Neuronal stem cell (in vitro differentiated cells): ENCODE measurements around the gene CFAP210.
A peak's percentile ranks its signal among the peaks of the same experiment; 100 is the strongest.
"Not testable (repeated sequence)": the region's sequence is repeated elsewhere in the genome, so short reads cannot be mapped to it uniquely, and the experiment has no call there.

Experiments
- DNase-seq: peaks from one replicate; pipeline ENCODE4 v3.0.0-alpha.2; 2013; ENCODE audit warnings: low spot score
- H2AFZ ChIP-seq: one replicate; pipeline ENCODE4 v1.6.1; 2013; ENCODE audit warnings: mild to moderate bottlenecking, low read length, inconsistent platforms
- H2AK5ac ChIP-seq: 2 replicates; pipeline ENCODE4 v1.6.1; 2013; ENCODE audit warnings: low read depth, mild to moderate bottlenecking, inconsistent platforms, low read length, moderate library complexity, mixed read lengths
- H2BK120ac ChIP-seq: 2 replicates; pipeline ENCODE4 v1.6.1; 2013; ENCODE audit warnings: low read depth, mild to moderate bottlenecking, inconsistent platforms, low read length, moderate library complexity, mixed read lengths
- H2BK12ac ChIP-seq: one replicate; pipeline ENCODE4 v1.6.1; 2013; ENCODE audit warnings: low read length, inconsistent platforms
- H2BK15ac ChIP-seq: 2 replicates; pipeline ENCODE4 v1.6.1; 2013; ENCODE audit warnings: mild to moderate bottlenecking, low read length, inconsistent platforms, mixed read lengths
- H2BK5ac ChIP-seq: one replicate; pipeline ENCODE4 v1.6.1; 2013; ENCODE audit warnings: inconsistent platforms, mild to moderate bottlenecking, low read length, moderate library complexity
- H3K14ac ChIP-seq: one replicate; pipeline ENCODE4 v1.6.1; 2013; ENCODE audit warnings: low read length, inconsistent platforms
- H3K18ac ChIP-seq: 2 replicates; pipeline ENCODE4 v1.6.1; 2013; ENCODE audit warnings: low read length, inconsistent platforms
- H3K23ac ChIP-seq: 2 replicates; pipeline ENCODE4 v1.6.1; 2013; ENCODE audit warnings: low read depth, mild to moderate bottlenecking, mixed read lengths, low read length, inconsistent platforms; ENCODE audit not compliant: poor library complexity
- H3K27ac ChIP-seq: replicated peaks from 3 replicates; pipeline ENCODE4 v1.5.1; 2013; ENCODE audit warnings: low read length, inconsistent platforms
- H3K27me3 ChIP-seq, 3 experiments: 2 replicates each; pipeline ENCODE4 v1.6.1; 2013; ENCODE audit warnings: low read length in 3 of 3, mild to moderate bottlenecking in 2 of 3, inconsistent platforms in 1 of 3, low read depth in 1 of 3, mixed read lengths in 1 of 3, moderate library complexity in 1 of 3; ENCODE audit not compliant: control insufficient read depth in 3 of 3, insufficient read depth in 3 of 3
- H3K36me3 ChIP-seq, 2 donors: replicated peaks in 1 of 2; 2 replicates each; pipeline ENCODE4 v1.6.1; 2013; ENCODE audit warnings: low read length in 2 of 2; ENCODE audit not compliant: control insufficient read depth in 2 of 2, insufficient read depth in 2 of 2
- H3K4ac ChIP-seq: 2 replicates; pipeline ENCODE4 v1.6.1; 2013; ENCODE audit warnings: inconsistent platforms, mild to moderate bottlenecking, low read length, moderate library complexity
- H3K4me1 ChIP-seq, 2 donors: 1 replicate in 1 of 2; 2 replicates in 1 of 2; pipeline ENCODE4 v1.6.1; 2013; ENCODE audit warnings: low read length in 2 of 2, low read depth in 1 of 2; ENCODE audit not compliant: control insufficient read depth in 2 of 2, insufficient read depth in 1 of 2
- H3K4me2 ChIP-seq: one replicate; pipeline ENCODE4 v1.6.1; 2013; ENCODE audit warnings: mild to moderate bottlenecking, low read length, inconsistent platforms; ENCODE audit not compliant: insufficient read depth, poor library complexity, severe bottlenecking
- H3K4me3 ChIP-seq, 2 donors: 2 replicates each; pipeline ENCODE4 v1.5.1; 2013; ENCODE audit warnings: low read length in 2 of 2, mild to moderate bottlenecking in 2 of 2, inconsistent platforms in 1 of 2, moderate library complexity in 1 of 2
- H3K79me1 ChIP-seq: one replicate; pipeline ENCODE4 v1.6.1; 2013; ENCODE audit warnings: low read depth, mild to moderate bottlenecking, inconsistent platforms, low read length, moderate library complexity
- H3K9ac ChIP-seq: one replicate; pipeline ENCODE4 v1.6.1; 2013; ENCODE audit warnings: mild to moderate bottlenecking, low read depth, low read length, inconsistent platforms; ENCODE audit not compliant: poor library complexity
- H3K9me3 ChIP-seq, 2 donors: replicated peaks in 1 of 2; 2 replicates each; pipeline versions ENCODE3 to v1.6.1; 2013; ENCODE audit warnings: low read length in 2 of 2, mild to moderate bottlenecking in 2 of 2, inconsistent platforms in 1 of 2, low read depth in 1 of 2, mixed read lengths in 1 of 2, moderate library complexity in 1 of 2; ENCODE audit not compliant: control insufficient read depth in 2 of 2, insufficient read depth in 1 of 2
- H4K8ac ChIP-seq: one replicate; pipeline ENCODE4 v1.6.1; 2013; ENCODE audit warnings: low read depth, mild to moderate bottlenecking, inconsistent platforms, low read length, moderate library complexity
- H4K91ac ChIP-seq: one replicate; pipeline ENCODE4 v1.6.1; 2013; ENCODE audit warnings: low read length, low read depth, mild to moderate bottlenecking, inconsistent platforms; ENCODE audit not compliant: poor library complexity
- WGBS, 2 donors: extraction: QIAGEN DNeasy Blood & Tissue Kit; methylation state at CpG; one replicate each; pipeline ENCODE4 v1.1.7; 2013; ENCODE audit warnings: missing lambda C conversion rate in 2 of 2, mixed read lengths in 1 of 2; ENCODE audit not compliant: insufficient read length in 2 of 2, insufficient replicate concordance in 1 of 2; ENCODE audit errors: extremely low coverage in 2 of 2; 5-methylcytosine and 5-hydroxymethylcytosine counted together

Gene CFAP210

DNA sequence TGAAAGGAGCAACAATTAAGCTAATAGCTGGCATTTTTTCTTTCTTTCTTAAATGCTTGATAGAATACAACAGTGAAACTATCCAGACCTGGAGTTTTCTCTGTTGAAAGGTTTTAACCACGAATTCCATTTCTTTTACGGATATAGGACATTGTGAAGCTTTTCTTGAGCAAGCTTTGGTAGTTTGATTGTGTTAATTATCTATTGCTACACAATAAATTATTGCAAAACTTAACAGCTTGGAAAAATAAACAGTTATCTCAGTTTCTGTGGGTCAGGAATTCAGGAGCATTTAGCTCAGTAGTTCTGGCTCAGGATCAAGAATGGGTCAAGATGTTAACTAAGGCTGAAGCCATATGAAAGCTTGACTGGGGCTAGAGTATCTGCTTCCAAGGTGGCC, 11.7 kb upstream of the CFAP210 start:
- H3K9ac ChIP-seq = no peak overlapping the region
- H2BK120ac ChIP-seq = no peak overlapping the region
- H2BK12ac ChIP-seq = no peak overlapping the region
- H3K23ac ChIP-seq = no peak overlapping the region
- no peak overlapping the region for H3K4ac ChIP-seq
- H4K91ac ChIP-seq = no peak overlapping the region
- H3K36me3 ChIP-seq = peaks cover 6 to 43% of the 10 kb centered on the region in 2 donors
- H2BK15ac ChIP-seq = no peak overlapping the region
- H2AFZ ChIP-seq = no peak overlapping the region
- H3K4me1 ChIP-seq = no peaks in the 10 kb centered on the region
- no peak overlapping the region for H4K8ac ChIP-seq
- no peak overlapping the region for H3K18ac ChIP-seq
- no peaks in the 10 kb centered on the region for H3K79me1 ChIP-seq
- H2BK5ac ChIP-seq = no peak overlapping the region
- H3K4me2 ChIP-seq = no peak overlapping the region
- peaks cover 0 to 7% of the 10 kb centered on the region in 2 donors for H3K9me3 ChIP-seq
- H3K27ac ChIP-seq = no peak overlapping the region
- H3K27me3 ChIP-seq = no peaks in the 10 kb centered on the region
- no peak for DNase-seq
- H3K14ac ChIP-seq = no peak overlapping the region
- no CpG with 5 or more reads among the region's 2 CpGs for WGBS, 2 donors
- no peak overlapping the region for H3K4me3 ChIP-seq
- H2AK5ac ChIP-seq = no peak overlapping the region

DNA sequence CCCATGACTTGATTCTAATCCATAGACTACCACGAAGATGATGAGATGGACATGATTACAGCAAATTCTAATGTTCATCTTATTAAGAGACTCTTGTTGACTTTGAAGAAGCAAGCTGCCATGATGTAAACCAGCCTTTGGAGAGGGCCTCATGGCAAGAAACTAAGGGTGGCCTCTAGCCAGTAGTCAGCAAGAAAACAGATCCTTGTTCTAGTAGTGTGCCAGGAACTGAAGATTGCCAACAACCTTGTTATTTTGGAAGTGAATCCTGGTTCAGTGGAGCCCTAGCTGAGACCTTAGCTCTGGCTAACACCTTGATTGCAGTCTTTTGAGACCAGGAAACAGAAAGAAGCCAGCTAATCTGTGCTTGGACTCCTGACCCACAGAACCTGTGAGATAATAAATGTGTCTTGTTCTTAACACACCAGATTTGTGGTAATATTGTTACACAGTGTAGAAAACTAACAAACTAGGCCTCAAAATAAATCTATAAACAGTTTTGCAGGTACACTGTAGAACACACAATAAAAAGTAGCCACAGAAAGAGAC, 10.0 kb upstream of the CFAP210 start:
- no peak overlapping the region for H3K27ac ChIP-seq
- no peak overlapping the region for H4K8ac ChIP-seq
- no peaks in the 10 kb centered on the region for H3K79me1 ChIP-seq
- no peak overlapping the region for H2BK5ac ChIP-seq
- H2BK15ac ChIP-seq = no peak overlapping the region
- no peak overlapping the region for H3K4me2 ChIP-seq
- no peaks in the 10 kb centered on the region for H3K4me1 ChIP-seq
- no peak overlapping the region for H3K23ac ChIP-seq
- no peak overlapping the region for H2AK5ac ChIP-seq
- no peak overlapping the region for H3K18ac ChIP-seq
- no CpG with 5 or more reads among the region's 1 CpG for WGBS, 2 donors
- no peak for DNase-seq
- H2BK12ac ChIP-seq = no peak overlapping the region
- no peaks in the 10 kb centered on the region for H3K27me3 ChIP-seq
- no peak overlapping the region for H3K4me3 ChIP-seq
- peaks cover 4 to 38% of the 10 kb centered on the region in 2 donors for H3K36me3 ChIP-seq
- no peak overlapping the region for H3K9ac ChIP-seq
- H4K91ac ChIP-seq = no peak overlapping the region
- no peak overlapping the region for H2BK120ac ChIP-seq
- no peak overlapping the region for H2AFZ ChIP-seq
- H3K9me3 ChIP-seq = no peaks in the 10 kb centered on the region
- no peak overlapping the region for H3K14ac ChIP-seq
- H3K4ac ChIP-seq = no peak overlapping the region

DNA sequence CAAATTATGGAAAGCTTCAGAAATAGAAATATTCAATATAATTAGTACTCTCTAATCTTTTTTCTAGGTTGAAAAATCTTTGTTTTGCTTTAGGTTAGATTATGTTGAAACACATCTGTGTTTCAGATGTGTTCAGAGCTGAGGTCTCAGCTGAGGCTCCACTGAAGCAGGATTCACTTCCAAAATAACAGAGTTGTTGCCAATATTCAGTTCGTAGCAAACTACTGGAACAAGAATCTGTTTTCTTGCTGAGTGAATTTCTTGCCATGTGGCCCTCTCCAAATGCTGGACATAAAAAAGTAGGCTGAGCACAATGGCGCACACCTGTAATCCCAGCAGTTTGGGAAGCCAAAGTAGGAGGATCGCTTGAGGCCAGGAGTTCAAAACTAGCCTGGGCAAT, 8.8 kb upstream of the CFAP210 start:
- H3K27me3 ChIP-seq = no peaks in the 10 kb centered on the region
- H2BK120ac ChIP-seq = no peak overlapping the region
- no peak overlapping the region for H3K4me3 ChIP-seq
- H3K23ac ChIP-seq = no peak overlapping the region
- peaks cover 4 to 50% of the 10 kb centered on the region in 2 donors for H3K36me3 ChIP-seq
- H3K4ac ChIP-seq = no peak overlapping the region
- H3K14ac ChIP-seq = no peak overlapping the region
- no peak overlapping the region for H2AK5ac ChIP-seq
- no peaks in the 10 kb centered on the region for H3K4me1 ChIP-seq
- H2BK5ac ChIP-seq = no peak overlapping the region
- no peak overlapping the region for H4K8ac ChIP-seq
- H3K79me1 ChIP-seq = no peaks in the 10 kb centered on the region
- no peak overlapping the region for H2BK12ac ChIP-seq
- H4K91ac ChIP-seq = no peak overlapping the region
- H3K4me2 ChIP-seq = no peak overlapping the region
- no CpG with 5 or more reads among the region's 3 CpGs for WGBS, 2 donors
- no peak overlapping the region for H3K27ac ChIP-seq
- H3K9ac ChIP-seq = no peak overlapping the region
- H3K9me3 ChIP-seq = peaks cover 0 to 2% of the 10 kb centered on the region in 2 donors
- no peak overlapping the region for H2AFZ ChIP-seq
- H3K18ac ChIP-seq = no peak overlapping the region
- no peak for DNase-seq
- H2BK15ac ChIP-seq = no peak overlapping the region

DNA sequence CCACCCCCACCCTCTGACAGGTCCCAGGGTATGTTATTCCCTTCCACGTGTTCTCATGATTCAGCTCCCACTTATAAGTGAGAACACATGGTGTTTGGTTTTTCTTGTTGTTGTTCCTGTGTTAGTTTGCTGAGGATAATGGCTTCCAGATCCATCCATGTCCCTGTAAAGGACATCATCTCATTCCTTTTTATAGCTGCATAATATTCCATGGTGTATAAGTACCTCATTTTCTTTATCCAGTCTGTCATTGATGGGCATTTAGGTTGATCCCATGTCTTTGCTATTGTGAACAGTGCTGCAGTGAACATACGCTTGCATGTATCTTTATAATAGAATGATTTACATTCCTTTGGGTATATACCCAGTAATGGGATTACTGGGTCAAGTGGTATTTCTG, 5.0 kb upstream of the CFAP210 start:
- not testable (repeated sequence) for H3K14ac ChIP-seq, H2AK5ac ChIP-seq, H4K8ac ChIP-seq, H2BK120ac ChIP-seq, H4K91ac ChIP-seq, H3K18ac ChIP-seq, H3K4me2 ChIP-seq, H3K79me1 ChIP-seq, H2BK15ac ChIP-seq, H3K27ac ChIP-seq, H3K4ac ChIP-seq, H3K9me3 ChIP-seq, H2BK5ac ChIP-seq, H3K9ac ChIP-seq, H3K4me1 ChIP-seq, H2BK12ac ChIP-seq, H3K23ac ChIP-seq, H3K27me3 ChIP-seq, H2AFZ ChIP-seq, DNase-seq
- peak overlapping the region in 1 of 2 donors; percentile 34 for H3K4me3 ChIP-seq
- H3K36me3 ChIP-seq = peaks cover 6 to 69% of the 10 kb centered on the region in 2 donors
- no CpG with 5 or more reads among the region's 2 CpGs for WGBS, 2 donors
